Measurements from ENCODE around the gene PLEKHD1. TPM values are rescaled to one million over a fixed set of nuclear protein-coding genes. Genes with fewer than 3 reads are reported as not detected.

Gene PLEKHD1
- total and polyA plus RNA-seq, 4 donors, result 0.05 to 0.08 (median 0.06) TPM; not detected in 1

DNA sequence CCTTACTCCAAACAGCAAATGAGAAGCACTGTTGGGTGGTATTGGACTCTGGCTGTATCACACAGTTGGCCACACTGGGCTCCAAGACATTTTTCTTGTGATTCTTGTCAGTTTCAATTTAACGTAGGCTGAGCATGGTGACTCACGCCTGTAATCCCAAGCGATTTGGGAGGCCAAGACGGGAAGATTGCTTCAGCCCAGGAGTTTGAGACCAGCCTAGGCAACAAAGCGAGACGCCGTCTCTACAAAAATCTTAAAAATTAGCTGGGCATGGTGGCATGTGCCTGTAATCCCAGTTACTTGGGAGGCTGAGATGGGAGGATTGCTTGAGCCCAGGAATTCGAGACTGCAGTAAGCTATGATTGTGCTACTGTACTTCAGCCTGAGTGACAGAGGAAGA lies 35.3 kb upstream of the PLEKHD1 start:
- 96% methylated on average over 8 of the region's 8 CpGs for WGBS
- H3K9me3 ChIP-seq (ENCODE audit: control insufficient read depth in 4 of 4, low read length in 3 of 4), result no peaks in the 10 kb centered on the region
- H3K4me3 ChIP-seq (ENCODE audit: low read depth in 1 of 3, low read length in 3 of 3), result no peak overlapping the region
- peaks cover 0 to 5% (median 4%) of the 10 kb centered on the region in 4 donors for H3K36me3 ChIP-seq (ENCODE audit: control insufficient read depth in 4 of 4, insufficient read depth in 3 of 4, low read depth in 1 of 4, low read length in 3 of 4)
- TF ChIP-seq RAD21 (IDR thresholded peaks at IDR 0.05) (no peak), FOXA1 (IDR thresholded peaks at IDR 0.05) (no peak)
- TF ChIP-seq, protein P1, sequence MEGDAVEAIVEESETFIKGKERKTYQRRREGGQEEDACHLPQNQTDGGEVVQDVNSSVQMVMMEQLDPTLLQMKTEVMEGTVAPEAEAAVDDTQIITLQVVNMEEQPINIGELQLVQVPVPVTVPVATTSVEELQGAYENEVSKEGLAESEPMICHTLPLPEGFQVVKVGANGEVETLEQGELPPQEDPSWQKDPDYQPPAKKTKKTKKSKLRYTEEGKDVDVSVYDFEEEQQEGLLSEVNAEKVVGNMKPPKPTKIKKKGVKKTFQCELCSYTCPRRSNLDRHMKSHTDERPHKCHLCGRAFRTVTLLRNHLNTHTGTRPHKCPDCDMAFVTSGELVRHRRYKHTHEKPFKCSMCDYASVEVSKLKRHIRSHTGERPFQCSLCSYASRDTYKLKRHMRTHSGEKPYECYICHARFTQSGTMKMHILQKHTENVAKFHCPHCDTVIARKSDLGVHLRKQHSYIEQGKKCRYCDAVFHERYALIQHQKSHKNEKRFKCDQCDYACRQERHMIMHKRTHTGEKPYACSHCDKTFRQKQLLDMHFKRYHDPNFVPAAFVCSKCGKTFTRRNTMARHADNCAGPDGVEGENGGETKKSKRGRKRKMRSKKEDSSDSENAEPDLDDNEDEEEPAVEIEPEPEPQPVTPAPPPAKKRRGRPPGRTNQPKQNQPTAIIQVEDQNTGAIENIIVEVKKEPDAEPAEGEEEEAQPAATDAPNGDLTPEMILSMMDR (IDR thresholded peaks at IDR 0.05; ENCODE audit: low read depth, low read length, missing input control), result no peak
- TF ChIP-seq, protein P2, sequence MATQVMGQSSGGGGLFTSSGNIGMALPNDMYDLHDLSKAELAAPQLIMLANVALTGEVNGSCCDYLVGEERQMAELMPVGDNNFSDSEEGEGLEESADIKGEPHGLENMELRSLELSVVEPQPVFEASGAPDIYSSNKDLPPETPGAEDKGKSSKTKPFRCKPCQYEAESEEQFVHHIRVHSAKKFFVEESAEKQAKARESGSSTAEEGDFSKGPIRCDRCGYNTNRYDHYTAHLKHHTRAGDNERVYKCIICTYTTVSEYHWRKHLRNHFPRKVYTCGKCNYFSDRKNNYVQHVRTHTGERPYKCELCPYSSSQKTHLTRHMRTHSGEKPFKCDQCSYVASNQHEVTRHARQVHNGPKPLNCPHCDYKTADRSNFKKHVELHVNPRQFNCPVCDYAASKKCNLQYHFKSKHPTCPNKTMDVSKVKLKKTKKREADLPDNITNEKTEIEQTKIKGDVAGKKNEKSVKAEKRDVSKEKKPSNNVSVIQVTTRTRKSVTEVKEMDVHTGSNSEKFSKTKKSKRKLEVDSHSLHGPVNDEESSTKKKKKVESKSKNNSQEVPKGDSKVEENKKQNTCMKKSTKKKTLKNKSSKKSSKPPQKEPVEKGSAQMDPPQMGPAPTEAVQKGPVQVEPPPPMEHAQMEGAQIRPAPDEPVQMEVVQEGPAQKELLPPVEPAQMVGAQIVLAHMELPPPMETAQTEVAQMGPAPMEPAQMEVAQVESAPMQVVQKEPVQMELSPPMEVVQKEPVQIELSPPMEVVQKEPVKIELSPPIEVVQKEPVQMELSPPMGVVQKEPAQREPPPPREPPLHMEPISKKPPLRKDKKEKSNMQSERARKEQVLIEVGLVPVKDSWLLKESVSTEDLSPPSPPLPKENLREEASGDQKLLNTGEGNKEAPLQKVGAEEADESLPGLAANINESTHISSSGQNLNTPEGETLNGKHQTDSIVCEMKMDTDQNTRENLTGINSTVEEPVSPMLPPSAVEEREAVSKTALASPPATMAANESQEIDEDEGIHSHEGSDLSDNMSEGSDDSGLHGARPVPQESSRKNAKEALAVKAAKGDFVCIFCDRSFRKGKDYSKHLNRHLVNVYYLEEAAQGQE (IDR thresholded peaks at IDR 0.05), result no peak
- H3K27me3 ChIP-seq (ENCODE audit: control insufficient read depth in 4 of 4, insufficient read depth in 4 of 4, low read length in 3 of 4), result no peaks in the 10 kb centered on the region
- no peaks in the 10 kb centered on the region for H3K4me1 ChIP-seq (ENCODE audit: control insufficient read depth in 4 of 4, insufficient read depth in 4 of 4, low read length in 3 of 4)
- H3K27ac ChIP-seq (ENCODE audit: low read depth in 1 of 2, low read length in 2 of 2), result no peak overlapping the region
- no peak overlapping the region for H3K9ac ChIP-seq (ENCODE audit: low read depth in 1 of 2, low read length in 2 of 2)
- DNase-seq (ENCODE audit: low spot score), result no peak

DNA sequence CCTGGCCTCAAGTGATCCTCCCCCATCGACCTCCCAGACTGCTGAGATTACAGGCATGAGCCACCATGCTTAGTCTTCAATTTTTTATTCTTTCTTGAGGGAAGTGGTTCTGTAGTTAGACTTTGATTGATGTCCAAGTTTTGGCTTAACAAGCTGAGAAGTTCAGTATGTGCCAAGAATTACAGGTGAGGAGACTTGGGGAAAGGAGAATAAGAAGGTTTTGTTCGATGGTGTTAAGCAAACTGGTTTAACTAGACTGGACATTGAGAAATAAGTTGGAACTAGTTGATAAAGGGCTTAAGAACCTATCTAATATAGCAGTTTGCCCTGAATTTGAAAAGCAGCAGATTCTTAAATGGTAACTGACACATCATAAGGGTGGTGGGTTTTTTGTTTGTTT lies 32.6 kb upstream of the PLEKHD1 start:
- no peak for DNase-seq (ENCODE audit: low spot score)
- H3K9me3 ChIP-seq (ENCODE audit: control insufficient read depth in 4 of 4, low read length in 3 of 4), result no peaks in the 10 kb centered on the region
- H3K27ac ChIP-seq (ENCODE audit: low read depth in 1 of 2, low read length in 2 of 2), result no peak overlapping the region
- peaks cover 3 to 18% (median 13%) of the 10 kb centered on the region in 4 donors for H3K36me3 ChIP-seq (ENCODE audit: control insufficient read depth in 4 of 4, insufficient read depth in 3 of 4, low read depth in 1 of 4, low read length in 3 of 4)
- WGBS, result 98% methylated on average over 2 of the region's 2 CpGs
- no peaks in the 10 kb centered on the region for H3K4me1 ChIP-seq (ENCODE audit: control insufficient read depth in 4 of 4, insufficient read depth in 4 of 4, low read length in 3 of 4)
- TF ChIP-seq GABPA (IDR thresholded peaks at IDR 0.05 in 1 of 2, conservative IDR thresholded peaks at IDR 0.05 in 1 of 2), result no peak
- no peak overlapping the region for H3K9ac ChIP-seq (ENCODE audit: low read depth in 1 of 2, low read length in 2 of 2)
- H3K27me3 ChIP-seq (ENCODE audit: control insufficient read depth in 4 of 4, insufficient read depth in 4 of 4, low read length in 3 of 4), result no peaks in the 10 kb centered on the region
- H3K4me3 ChIP-seq (ENCODE audit: low read depth in 1 of 3, low read length in 3 of 3), result no peak overlapping the region

DNA sequence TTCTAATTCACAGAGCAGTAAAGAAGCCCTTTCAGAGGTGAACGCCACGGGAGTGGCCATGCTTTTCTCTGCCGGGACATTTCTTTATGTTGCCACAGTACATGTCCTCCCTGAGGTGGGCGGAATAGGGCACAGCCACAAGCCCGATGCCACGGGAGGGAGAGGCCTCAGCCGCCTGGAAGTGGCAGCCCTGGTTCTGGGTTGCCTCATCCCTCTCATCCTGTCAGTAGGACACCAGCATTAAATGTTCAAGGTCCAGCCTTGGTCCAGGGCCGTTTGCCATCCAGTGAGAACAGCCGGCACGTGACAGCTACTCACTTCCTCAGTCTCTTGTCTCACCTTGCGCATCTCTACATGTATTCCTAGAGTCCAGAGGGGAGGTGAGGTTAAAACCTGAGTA lies 26.2 kb upstream of the PLEKHD1 start:
- WGBS, result 72% methylated on average over 11 of the region's 11 CpGs
- DNase-seq (ENCODE audit: low spot score), result no peak

DNA sequence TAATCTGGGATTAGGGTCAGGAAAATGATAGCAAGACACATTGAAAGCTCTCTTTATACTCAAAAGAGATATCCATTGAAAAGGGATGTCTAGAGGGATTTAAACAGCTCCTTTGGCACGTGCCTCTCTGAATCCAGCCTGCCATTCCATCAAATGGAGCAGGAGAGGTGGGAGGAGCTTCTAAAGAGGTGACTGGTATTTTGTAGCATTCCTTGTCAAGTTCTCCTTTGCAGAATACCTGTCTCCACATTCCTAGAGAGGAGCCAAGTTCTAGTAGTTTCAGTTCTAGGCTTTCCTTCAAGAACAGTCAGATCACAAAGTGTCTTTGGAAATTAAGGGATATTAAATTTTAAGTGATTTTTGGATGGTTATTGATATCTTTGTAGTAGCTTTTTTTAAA lies 25.4 kb upstream of the PLEKHD1 start:
- Histone ChIP-seq H3K4me3 (ENCODE audit: low read depth in 1 of 3, low read length in 3 of 3) (no peak overlapping the region), H3K27ac (ENCODE audit: low read depth in 1 of 2, low read length in 2 of 2) (no peak overlapping the region), H3K9ac (ENCODE audit: low read depth in 1 of 2, low read length in 2 of 2) (no peak overlapping the region), H3K36me3 (ENCODE audit: control insufficient read depth in 4 of 4, insufficient read depth in 3 of 4, low read depth in 1 of 4, low read length in 3 of 4) (peaks cover 3 to 35% (median 19%) of the 10 kb centered on the region in 4 donors), H3K4me1 (ENCODE audit: control insufficient read depth in 4 of 4, insufficient read depth in 4 of 4, low read length in 3 of 4) (no peaks in the 10 kb centered on the region), H3K27me3 (ENCODE audit: control insufficient read depth in 4 of 4, insufficient read depth in 4 of 4, low read length in 3 of 4) (no peaks in the 10 kb centered on the region), H3K9me3 (ENCODE audit: control insufficient read depth in 4 of 4, low read length in 3 of 4) (no peaks in the 10 kb centered on the region)
- TF ChIP-seq FOXA2 (IDR thresholded peaks at IDR 0.05), result no peak
- TF ChIP-seq, protein P1 (IDR thresholded peaks at IDR 0.05; ENCODE audit: low read depth, low read length, missing input control), result no peak
- TF ChIP-seq FOXA1 (IDR thresholded peaks at IDR 0.05), result no peak
- no peak for TF ChIP-seq SP1 (IDR thresholded peaks at IDR 0.05)
- TF ChIP-seq RXRA (IDR thresholded peaks at IDR 0.05), result no peak
- no peak for TF ChIP-seq GABPA (IDR thresholded peaks at IDR 0.05 in 1 of 2, conservative IDR thresholded peaks at IDR 0.05 in 1 of 2)
- TF ChIP-seq, protein P3, sequence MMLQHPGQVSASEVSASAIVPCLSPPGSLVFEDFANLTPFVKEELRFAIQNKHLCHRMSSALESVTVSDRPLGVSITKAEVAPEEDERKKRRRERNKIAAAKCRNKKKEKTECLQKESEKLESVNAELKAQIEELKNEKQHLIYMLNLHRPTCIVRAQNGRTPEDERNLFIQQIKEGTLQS (IDR thresholded peaks at IDR 0.05), result no peak
- TF ChIP-seq TAF1 (conservative IDR thresholded peaks at IDR 0.05), result no peak
- TF ChIP-seq RAD21 (IDR thresholded peaks at IDR 0.05), result no peak
- TF ChIP-seq YY1 (IDR thresholded peaks at IDR 0.05), result no peak
- no peak for TF ChIP-seq HNF4A (conservative IDR thresholded peaks at IDR 0.05)
- no peak for TF ChIP-seq NR2F2 (IDR thresholded peaks at IDR 0.05)
- TF ChIP-seq EGR1 (IDR thresholded peaks at IDR 0.05; ENCODE audit: low read depth in 2 of 2), result no peak
- TF ChIP-seq JUND (IDR thresholded peaks at IDR 0.05), result no peak
- TF ChIP-seq, protein P4, sequence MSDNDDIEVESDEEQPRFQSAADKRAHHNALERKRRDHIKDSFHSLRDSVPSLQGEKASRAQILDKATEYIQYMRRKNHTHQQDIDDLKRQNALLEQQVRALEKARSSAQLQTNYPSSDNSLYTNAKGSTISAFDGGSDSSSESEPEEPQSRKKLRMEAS (IDR thresholded peaks at IDR 0.05), result no peak
- DNase-seq (ENCODE audit: low spot score), result no peak
- WGBS, result 75% methylated on average over 1 of the region's 1 CpG

More for the DNA sequence above, 26.2 kb upstream of the PLEKHD1 start:
- Histone ChIP-seq H3K9me3 (ENCODE audit: control insufficient read depth in 4 of 4, low read length in 3 of 4) (no peaks in the 10 kb centered on the region), H3K4me1 (ENCODE audit: control insufficient read depth in 4 of 4, insufficient read depth in 4 of 4, low read length in 3 of 4) (no peaks in the 10 kb centered on the region), H3K36me3 (ENCODE audit: control insufficient read depth in 4 of 4, insufficient read depth in 3 of 4, low read depth in 1 of 4, low read length in 3 of 4) (peaks cover 3 to 35% (median 19%) of the 10 kb centered on the region in 4 donors), H3K4me3 (ENCODE audit: low read depth in 1 of 3, low read length in 3 of 3) (no peak overlapping the region), H3K27me3 (ENCODE audit: control insufficient read depth in 4 of 4, insufficient read depth in 4 of 4, low read length in 3 of 4) (no peaks in the 10 kb centered on the region), H3K9ac (ENCODE audit: low read depth in 1 of 2, low read length in 2 of 2) (no peak overlapping the region), H3K27ac (ENCODE audit: low read depth in 1 of 2, low read length in 2 of 2) (no peak overlapping the region)
- TF ChIP-seq EGR1 (IDR thresholded peaks at IDR 0.05; ENCODE audit: low read depth in 2 of 2) (no peak), GABPA (IDR thresholded peaks at IDR 0.05 in 1 of 2, conservative IDR thresholded peaks at IDR 0.05 in 1 of 2) (no peak)

Measured in liver (tissue), 9 donors.